LNCAP (cell line): Measurements from ENCODE around the gene DOCK9.

Experiments
- CTCF ChIP-seq: fragments of 450-650 bp; IDR thresholded peaks from 2 replicates; pipeline ENCODE4 v1.5.1; 2017; ENCODE audit warnings: mild to moderate bottlenecking

The DOCK9 gene

GRCh38 chr13:98795220-98795619 lies 182.6 kb downstream of the DOCK9 start:
- TF ChIP-seq CTCF = no peak

GRCh38 chr13:98794498-98794897 lies 183.4 kb downstream of the DOCK9 start:
- TF ChIP-seq CTCF = no peak

GRCh38 chr13:98792785-98793495 lies 184.9 kb downstream of the DOCK9 start:
- TF ChIP-seq CTCF = no peak

GRCh38 chr13:98792321-98792720 lies 185.5 kb downstream of the DOCK9 start:
- no peak for TF ChIP-seq CTCF

GRCh38 chr13:98791611-98792010 lies 186.3 kb downstream of the DOCK9 start:
- TF ChIP-seq CTCF = no peak

- TF ChIP-seq CTCF = no peak
Measured at GRCh38 chr13:98787996-98788395, 189.9 kb downstream of the DOCK9 start.

GRCh38 chr13:98787173-98787572 lies 190.7 kb downstream of the DOCK9 start:
- no peak for TF ChIP-seq CTCF

GRCh38 chr13:98786023-98786422 lies 191.8 kb downstream of the DOCK9 start:
- no peak for TF ChIP-seq CTCF
